PC-3 (cell line): ENCODE data around the gene B2M.

Experiments
- EZH2 ChIP-seq: fragments of 300-600 bp; sonication (generic); IDR thresholded peaks from one replicate; pipeline ENCODE4 v1.6.1; 2017; ENCODE audit warnings: antibody characterized with exemption, mild to moderate bottlenecking, low read length; ENCODE audit not compliant: unreplicated experiment
- EZH2phosphoT487 ChIP-seq: fragments of 300-600 bp; sonication (generic); IDR thresholded peaks from 2 replicates; pipeline ENCODE4 v1.6.1; 2018; ENCODE audit warnings: mild to moderate bottlenecking, antibody characterized with exemption, low read length, borderline replicate concordance
- TF ChIP-seq, protein P1 (sequence below): fragments of 300-600 bp; sonication (generic); conservative IDR thresholded peaks from 2 replicates; pipeline ENCODE4 v1.5.1; 2017; ENCODE audit warnings: antibody characterized with exemption, low read depth, mild to moderate bottlenecking, low read length

DNA sequence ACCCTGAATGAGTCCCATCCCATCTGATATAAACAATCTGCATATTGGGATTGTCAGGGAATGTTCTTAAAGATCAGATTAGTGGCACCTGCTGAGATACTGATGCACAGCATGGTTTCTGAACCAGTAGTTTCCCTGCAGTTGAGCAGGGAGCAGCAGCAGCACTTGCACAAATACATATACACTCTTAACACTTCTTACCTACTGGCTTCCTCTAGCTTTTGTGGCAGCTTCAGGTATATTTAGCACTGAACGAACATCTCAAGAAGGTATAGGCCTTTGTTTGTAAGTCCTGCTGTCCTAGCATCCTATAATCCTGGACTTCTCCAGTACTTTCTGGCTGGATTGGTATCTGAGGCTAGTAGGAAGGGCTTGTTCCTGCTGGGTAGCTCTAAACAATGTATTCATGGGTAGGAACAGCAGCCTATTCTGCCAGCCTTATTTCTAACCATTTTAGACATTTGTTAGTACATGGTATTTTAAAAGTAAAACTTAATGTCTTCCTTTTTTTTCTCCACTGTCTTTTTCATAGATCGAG lies 4.5 kb downstream of the B2M start:
- TF ChIP-seq, protein P1, sequence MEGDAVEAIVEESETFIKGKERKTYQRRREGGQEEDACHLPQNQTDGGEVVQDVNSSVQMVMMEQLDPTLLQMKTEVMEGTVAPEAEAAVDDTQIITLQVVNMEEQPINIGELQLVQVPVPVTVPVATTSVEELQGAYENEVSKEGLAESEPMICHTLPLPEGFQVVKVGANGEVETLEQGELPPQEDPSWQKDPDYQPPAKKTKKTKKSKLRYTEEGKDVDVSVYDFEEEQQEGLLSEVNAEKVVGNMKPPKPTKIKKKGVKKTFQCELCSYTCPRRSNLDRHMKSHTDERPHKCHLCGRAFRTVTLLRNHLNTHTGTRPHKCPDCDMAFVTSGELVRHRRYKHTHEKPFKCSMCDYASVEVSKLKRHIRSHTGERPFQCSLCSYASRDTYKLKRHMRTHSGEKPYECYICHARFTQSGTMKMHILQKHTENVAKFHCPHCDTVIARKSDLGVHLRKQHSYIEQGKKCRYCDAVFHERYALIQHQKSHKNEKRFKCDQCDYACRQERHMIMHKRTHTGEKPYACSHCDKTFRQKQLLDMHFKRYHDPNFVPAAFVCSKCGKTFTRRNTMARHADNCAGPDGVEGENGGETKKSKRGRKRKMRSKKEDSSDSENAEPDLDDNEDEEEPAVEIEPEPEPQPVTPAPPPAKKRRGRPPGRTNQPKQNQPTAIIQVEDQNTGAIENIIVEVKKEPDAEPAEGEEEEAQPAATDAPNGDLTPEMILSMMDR, result no peak
- TF ChIP-seq EZH2 (no peak), EZH2phosphoT487 (no peak)
